Epithelial cell of proximal tubule (primary cell): Measurements from ENCODE around the gene NAA35. TPM values are rescaled to one million over a fixed set of nuclear protein-coding genes. Genes with fewer than 3 reads are reported as not detected.
"Not testable (repeated sequence)": the region's sequence is repeated elsewhere in the genome, so short reads cannot be mapped to it uniquely, and the experiment has no call there.

ENCODE experiments used
- DNase-seq: peaks from one replicate; pipeline ENCODE4 v3.0.0-alpha.2; 2011; ENCODE audit warnings: low read depth
- H3K4me3 ChIP-seq: 2 replicates; pipeline ENCODE4 v1.5.1; 2011; ENCODE audit warnings: low read depth, mild to moderate bottlenecking, low read length
- total RNA-seq: library from RNA; depleted of rRNA; stranded (reverse); fragments of >200 nt; gene quantifications from 2 replicates; pipeline ENCODE4 v1.2.3, GENCODE V29; 2015
- TF ChIP-seq, protein P1 (sequence below): conservative IDR thresholded peaks from 2 replicates; pipeline ENCODE4 v1.5.1; 2012; ENCODE audit warnings: low read depth, mild to moderate bottlenecking, low read length

NAA35 gene
- total RNA-seq, 1 donor from 2014 or later, result 22.8 TPM

DNA sequence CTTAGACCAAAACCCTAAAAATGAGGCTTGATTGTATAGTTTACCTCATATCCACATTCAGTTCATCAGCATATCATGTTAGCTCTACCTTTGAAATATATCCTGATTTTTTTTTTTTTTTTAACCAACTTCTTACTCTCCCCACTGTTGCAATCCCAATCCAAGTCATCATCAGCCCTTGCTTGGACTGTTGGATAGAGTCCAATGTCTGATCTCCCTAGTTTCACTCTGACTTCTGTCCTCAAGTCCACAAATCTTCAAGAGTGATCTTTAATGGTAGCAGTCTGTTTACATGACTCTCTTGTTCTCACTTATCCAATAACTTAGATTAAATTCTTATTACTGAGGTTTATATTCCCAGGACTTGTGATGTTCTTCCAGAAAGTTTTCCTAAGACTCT lies 30.8 kb downstream of the NAA35 start:
- TF ChIP-seq, protein P1, sequence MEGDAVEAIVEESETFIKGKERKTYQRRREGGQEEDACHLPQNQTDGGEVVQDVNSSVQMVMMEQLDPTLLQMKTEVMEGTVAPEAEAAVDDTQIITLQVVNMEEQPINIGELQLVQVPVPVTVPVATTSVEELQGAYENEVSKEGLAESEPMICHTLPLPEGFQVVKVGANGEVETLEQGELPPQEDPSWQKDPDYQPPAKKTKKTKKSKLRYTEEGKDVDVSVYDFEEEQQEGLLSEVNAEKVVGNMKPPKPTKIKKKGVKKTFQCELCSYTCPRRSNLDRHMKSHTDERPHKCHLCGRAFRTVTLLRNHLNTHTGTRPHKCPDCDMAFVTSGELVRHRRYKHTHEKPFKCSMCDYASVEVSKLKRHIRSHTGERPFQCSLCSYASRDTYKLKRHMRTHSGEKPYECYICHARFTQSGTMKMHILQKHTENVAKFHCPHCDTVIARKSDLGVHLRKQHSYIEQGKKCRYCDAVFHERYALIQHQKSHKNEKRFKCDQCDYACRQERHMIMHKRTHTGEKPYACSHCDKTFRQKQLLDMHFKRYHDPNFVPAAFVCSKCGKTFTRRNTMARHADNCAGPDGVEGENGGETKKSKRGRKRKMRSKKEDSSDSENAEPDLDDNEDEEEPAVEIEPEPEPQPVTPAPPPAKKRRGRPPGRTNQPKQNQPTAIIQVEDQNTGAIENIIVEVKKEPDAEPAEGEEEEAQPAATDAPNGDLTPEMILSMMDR, result no peak
- no peak overlapping the region for H3K4me3 ChIP-seq
- no peak for DNase-seq

DNA sequence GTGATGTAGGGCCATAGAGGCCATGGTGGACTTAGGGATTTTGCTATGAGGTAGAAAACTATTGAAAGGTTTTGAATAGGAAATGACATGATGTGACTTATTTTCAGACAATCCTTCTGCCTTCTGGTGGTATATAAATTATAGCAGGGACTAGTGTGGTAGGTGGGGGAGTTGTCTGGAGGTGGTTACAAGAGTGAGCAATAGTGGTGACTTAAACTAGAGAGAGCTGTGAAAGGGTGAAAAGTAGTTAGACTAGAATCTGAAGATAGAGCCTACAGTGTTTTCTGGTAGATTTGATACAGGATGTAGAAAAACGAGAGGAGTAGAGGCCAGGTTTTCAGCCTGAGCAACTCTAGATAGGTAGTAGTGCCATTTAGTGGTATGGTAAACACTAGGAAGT lies 32.3 kb downstream of the NAA35 start:
- no peak overlapping the region for H3K4me3 ChIP-seq
- TF ChIP-seq, protein P1, result no peak
- no peak for DNase-seq

DNA sequence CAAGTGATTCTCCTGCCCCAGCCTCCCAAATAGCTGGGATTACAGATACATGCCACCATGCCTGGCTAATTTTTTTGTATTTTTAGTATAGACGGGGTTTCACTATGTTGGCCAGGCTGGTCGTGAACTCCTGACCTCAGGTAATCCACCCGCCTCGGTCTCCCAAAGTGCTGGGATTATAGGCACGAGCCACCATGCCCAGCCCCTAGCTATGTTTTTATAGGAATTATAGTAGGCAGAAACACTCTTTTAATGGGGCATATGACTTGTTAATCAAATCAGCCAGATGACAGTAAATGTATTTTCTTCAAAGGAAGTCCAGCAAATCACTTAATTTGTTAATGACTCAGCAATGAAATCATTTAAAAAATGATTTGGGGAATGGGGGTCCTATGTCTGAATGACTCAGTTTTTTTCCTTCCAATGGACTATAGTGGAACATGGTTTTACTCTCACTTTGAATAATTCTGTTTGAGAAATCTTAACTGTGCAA lies 33.2 kb downstream of the NAA35 start:
- not testable (repeated sequence) for DNase-seq, H3K4me3 ChIP-seq

DNA sequence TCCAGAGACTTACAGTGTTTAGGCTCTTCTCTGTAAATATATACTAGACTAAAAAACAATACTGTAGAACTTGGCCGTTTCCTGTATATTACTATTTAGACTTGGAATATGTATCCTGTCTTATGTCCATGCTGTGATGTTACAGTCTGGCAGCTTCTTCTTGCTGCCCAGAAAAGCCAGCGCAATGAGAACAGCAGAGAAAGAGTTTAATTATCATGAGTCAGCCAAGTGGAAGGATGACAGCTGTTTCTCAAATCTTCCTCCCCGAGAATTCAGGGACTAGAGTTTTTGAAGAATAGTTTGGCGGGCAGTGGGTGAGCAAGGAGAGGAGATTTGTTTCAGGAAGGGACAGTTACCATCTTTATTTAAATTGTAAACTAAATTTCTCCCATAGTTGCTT lies 37.5 kb downstream of the NAA35 start:
- DNase-seq, result no peak
- TF ChIP-seq, protein P1, result no peak
- no peak overlapping the region for H3K4me3 ChIP-seq

GRCh38 chr9:85981369-85981768 lies 40.4 kb downstream of the NAA35 start:
- no peak for DNase-seq
- TF ChIP-seq, protein P1, result no peak
- H3K4me3 ChIP-seq, result no peak overlapping the region

GRCh38 chr9:85984457-85984856 lies 43.5 kb downstream of the NAA35 start:
- TF ChIP-seq, protein P1, result no peak
- no peak for DNase-seq
- no peak overlapping the region for H3K4me3 ChIP-seq

DNA sequence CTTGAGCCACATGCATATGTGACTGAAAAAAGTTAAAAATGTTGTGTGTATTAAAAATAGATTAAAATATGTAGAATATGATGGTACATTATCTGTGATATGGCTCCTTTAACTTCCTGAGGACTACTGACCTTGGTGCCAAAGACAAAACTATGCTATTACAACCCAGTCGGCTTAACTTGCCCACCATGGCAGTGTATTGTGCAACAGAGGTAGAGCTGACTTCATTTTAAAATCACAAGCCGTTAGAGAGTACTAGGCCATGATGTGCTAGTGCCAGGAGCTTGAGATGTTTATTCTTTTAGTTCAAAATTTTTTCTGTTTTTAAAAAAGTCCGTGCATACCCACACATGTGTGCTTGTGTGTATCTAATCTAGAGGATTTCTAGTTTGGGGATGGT lies 46.3 kb downstream of the NAA35 start:
- H3K4me3 ChIP-seq, result no peak overlapping the region
- DNase-seq, result no peak
- TF ChIP-seq, protein P1, result no peak
